Activated CD4-positive, CD25-positive, alpha-beta regulatory T cell (primary cell): ENCODE data around the gene CCR4.
"Not testable (repeated sequence)": the region's sequence is repeated elsewhere in the genome, so short reads cannot be mapped to it uniquely, and the experiment has no call there.

ENCODE experiments used
- DNase-seq, 4 experiments: peaks; one replicate each; lab custom pipeline; 2025; lab: John Stamatoyannopoulos, UW

CCR4 gene

GRCh38 chr3:32952369-32953077 is 1.1 kb downstream of the CCR4 start:
- no peak for DNase-seq

- no peak for DNase-seq
These were observed 3.1 kb downstream of the CCR4 start for GRCh38 chr3:32954506-32954905.

GRCh38 chr3:32956750-32957570 is 5.5 kb downstream of the CCR4 start:
- no peak for DNase-seq

GRCh38 chr3:32958509-32958908 is 7.1 kb downstream of the CCR4 start:
- no peak for DNase-seq

- no peak for DNase-seq
These were observed 7.9 kb downstream of the CCR4 start for GRCh38 chr3:32959371-32959770.

GRCh38 chr3:32960404-32961170 is 9.1 kb downstream of the CCR4 start:
- DNase-seq, result no peak

GRCh38 chr3:32961189-32961715 is 9.8 kb downstream of the CCR4 start:
- DNase-seq, result no peak

GRCh38 chr3:32963871-32964270 is 12.4 kb downstream of the CCR4 start:
- no peak for DNase-seq

- not testable (repeated sequence) for DNase-seq
These were observed 13.3 kb downstream of the CCR4 start for GRCh38 chr3:32964781-32965180.

- DNase-seq, result not testable (repeated sequence)
These were observed 14.3 kb downstream of the CCR4 start for GRCh38 chr3:32965617-32966213.

GRCh38 chr3:32966627-32967026 is 15.2 kb downstream of the CCR4 start:
- DNase-seq, result not testable (repeated sequence)

- no peak for DNase-seq
These were observed 16.9 kb downstream of the CCR4 start for GRCh38 chr3:32968166-32968919.

GRCh38 chr3:32968920-32969389 is 17.5 kb downstream of the CCR4 start:
- no peak for DNase-seq

GRCh38 chr3:32969656-32970055 is 18.2 kb downstream of the CCR4 start:
- DNase-seq, result no peak

- DNase-seq, result not testable (repeated sequence)
These were observed 19.8 kb downstream of the CCR4 start for GRCh38 chr3:32971291-32971690.

GRCh38 chr3:32972482-32973146 is 21.2 kb downstream of the CCR4 start:
- DNase-seq, result no peak

- DNase-seq, result no peak
These were observed 22.5 kb downstream of the CCR4 start for GRCh38 chr3:32973982-32974381.

- DNase-seq, result no peak
These were observed 24.6 kb downstream of the CCR4 start for GRCh38 chr3:32975891-32976595.

- DNase-seq, result no peak
These were observed 26.4 kb downstream of the CCR4 start for GRCh38 chr3:32977861-32978260.

GRCh38 chr3:32978331-32978730 is 26.9 kb downstream of the CCR4 start:
- no peak for DNase-seq
